ENCODE measurements around the gene EMSY.

GRCh38 chr11:76471382-76471781 is 26.6 kb downstream of the EMSY start:
- TF ChIP-seq CTCF (conservative IDR thresholded peaks at IDR 0.05), result no peak
- TF ChIP-seq ZFX (IDR thresholded peaks at IDR 0.05), result no peak
